ENCODE measurements around the gene CNEP1R1. TPM values are rescaled to one million over a fixed set of nuclear protein-coding genes. Genes with fewer than 3 reads are reported as not detected.

Gene CNEP1R1
- total and polyA plus RNA-seq, 2 of the 4 experiments (the other 2 are of a cell fraction): 16.1 to 22.0 TPM

DNA sequence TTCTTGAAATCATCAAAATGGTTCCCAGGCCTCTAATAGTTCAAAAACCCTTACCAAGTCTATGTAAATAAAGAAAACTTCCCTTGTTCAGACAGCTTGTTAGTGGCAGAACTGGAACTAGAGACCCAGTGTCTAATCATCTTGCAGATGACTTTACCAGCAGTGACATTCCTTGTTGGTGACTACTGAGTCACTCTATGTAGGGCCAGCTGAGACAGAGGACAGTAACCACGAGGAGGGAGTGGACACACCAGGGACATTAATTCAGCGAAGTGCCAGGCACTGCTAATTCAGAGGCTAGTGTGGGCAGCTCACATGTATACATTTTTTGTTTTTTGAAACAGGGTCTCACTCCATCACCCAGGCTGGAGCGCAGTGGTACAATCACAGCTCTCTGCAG is 34.6 kb downstream of the CNEP1R1 start:
- ChIA-PET POLR2A (ENCODE audit: unreplicated experiment) (no interaction called here), CTCF (no interaction called here)
- H2BK20ac ChIP-seq (ENCODE audit: low read depth, low read length): no peak overlapping the region
- in situ Hi-C loops (cut with MboI; ENCODE audit: low sequenced_read_pairs) (no loop called here), dilution Hi-C loops (cut with HindIII; ENCODE audit: low sequenced_read_pairs, unreplicated experiment) (no loop called here), intact Hi-C loops (cut with micrococcal nuclease) (no loop called here)
- no peaks in the 10 kb centered on the region for H4K20me1 ChIP-seq (ENCODE audit: insufficient read depth, low read length)
- BruUV-seq (replicated peaks): no TSS peak
- ATAC-seq (ENCODE audit: low read depth) (no peak), DNase-seq (no peak)
- H2AFZ ChIP-seq (replicated peaks; ENCODE audit: low read length, poor library complexity): no peak overlapping the region
- no peaks in the 10 kb centered on the region for H3K27me3 ChIP-seq (ENCODE audit: control insufficient read depth, insufficient read depth, low read length)
- no peak overlapping the region for H2BK15ac ChIP-seq (ENCODE audit: low read depth, low read length)
- no peak overlapping the region for H4K91ac ChIP-seq (ENCODE audit: insufficient read depth, low read depth, low read length)
- H3K27ac ChIP-seq (ENCODE audit: insufficient read depth, low read length): no peak overlapping the region
- no peak overlapping the region for H3K18ac ChIP-seq (ENCODE audit: low read depth, low read length)
- H3K9ac ChIP-seq (ENCODE audit: low read depth, low read length): no peak overlapping the region
- no CpG with 5 or more reads among the region's 3 CpGs for WGBS, 2 experiments (ENCODE audit: extremely low coverage in 2 of 2, insufficient read length in 1 of 2)
- peaks cover 6% of the 10 kb centered on the region for H3K9me3 ChIP-seq (ENCODE audit: control insufficient read depth, insufficient read depth, low read length)
- no peak overlapping the region for H3K23ac ChIP-seq (ENCODE audit: low read depth, low read length)
- no peak overlapping the region for H2AK9ac ChIP-seq (replicated peaks; ENCODE audit: low read depth, low read length, poor library complexity)
- H3K4me1 ChIP-seq (ENCODE audit: control insufficient read depth, insufficient read depth, low read length): no peaks in the 10 kb centered on the region
- H3K56ac ChIP-seq (ENCODE audit: extremely low read depth, insufficient read depth, low read length): no peak overlapping the region
- no peak overlapping the region for H3K14ac ChIP-seq (replicated peaks; ENCODE audit: low read depth, low read length)
- H3K4me2 ChIP-seq (ENCODE audit: low read depth, low read length): no peak overlapping the region
- no peak overlapping the region for H4K5ac ChIP-seq (ENCODE audit: low read depth, low read length)
- H4K8ac ChIP-seq (ENCODE audit: low read depth in 2 of 2, low read length in 2 of 2): no peak overlapping the region
- H2AK5ac ChIP-seq (ENCODE audit: low read depth, low read length): no peak overlapping the region
- no peaks in the 10 kb centered on the region for H3K36me3 ChIP-seq (ENCODE audit: control insufficient read depth, insufficient read depth, low read length)
- H3K4me3 ChIP-seq (ENCODE audit: insufficient read depth, low read depth, low read length): no peak overlapping the region
- no peaks in the 10 kb centered on the region for H3K9me1 ChIP-seq (ENCODE audit: insufficient read depth, low read length)
- H3K79me1 ChIP-seq (ENCODE audit: low read depth in 1 of 2, low read length in 2 of 2): no peaks in the 10 kb centered on the region
- no peak for TF ChIP-seq BHLHE40 (IDR thresholded peaks at IDR 0.05; ENCODE audit: low read depth, low read length)
- no peak for TF ChIP-seq ELK1 (IDR thresholded peaks at IDR 0.05; ENCODE audit: borderline replicate concordance, low read depth, low read length)
- TF ChIP-seq, protein P1, sequence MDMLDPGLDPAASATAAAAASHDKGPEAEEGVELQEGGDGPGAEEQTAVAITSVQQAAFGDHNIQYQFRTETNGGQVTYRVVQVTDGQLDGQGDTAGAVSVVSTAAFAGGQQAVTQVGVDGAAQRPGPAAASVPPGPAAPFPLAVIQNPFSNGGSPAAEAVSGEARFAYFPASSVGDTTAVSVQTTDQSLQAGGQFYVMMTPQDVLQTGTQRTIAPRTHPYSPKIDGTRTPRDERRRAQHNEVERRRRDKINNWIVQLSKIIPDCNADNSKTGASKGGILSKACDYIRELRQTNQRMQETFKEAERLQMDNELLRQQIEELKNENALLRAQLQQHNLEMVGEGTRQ (IDR thresholded peaks at IDR 0.05; ENCODE audit: low read depth, low read length): no peak
- TF ChIP-seq CEBPB (IDR thresholded peaks at IDR 0.05; ENCODE audit: low read depth, low read length): no peak
- no peak for TF ChIP-seq SMC3 (IDR thresholded peaks at IDR 0.05; ENCODE audit: low read depth, low read length)
- no peak for TF ChIP-seq RAD21 (IDR thresholded peaks at IDR 0.05; ENCODE audit: low read length)
- no peak for TF ChIP-seq MAFK (IDR thresholded peaks at IDR 0.05; ENCODE audit: low read depth, low read length)
- no peak for TF ChIP-seq NFE2L2 (IDR thresholded peaks at IDR 0.05; ENCODE audit: low read depth, low read length)
- TF ChIP-seq FOS (IDR thresholded peaks at IDR 0.05; ENCODE audit: low read depth, low read length): no peak
- TF ChIP-seq RFX5 (IDR thresholded peaks at IDR 0.05; ENCODE audit: low read depth, low read length): no peak
- TF ChIP-seq MAZ (IDR thresholded peaks at IDR 0.05; ENCODE audit: borderline replicate concordance, low read depth, low read length): no peak
- H3K4ac ChIP-seq (ENCODE audit: low read depth, low read length): no peak overlapping the region
- no peak overlapping the region for H2BK5ac ChIP-seq (ENCODE audit: low read depth, low read length, poor library complexity, severe bottlenecking)
- H2BK120ac ChIP-seq (ENCODE audit: low read depth, low read length): no peak overlapping the region
